Psoas muscle (tissue), 8 donors: ENCODE data around the gene ANTXR1. TPM values are rescaled to one million over a fixed set of nuclear protein-coding genes. Genes with fewer than 3 reads are reported as not detected.

Experiments used
- ATAC-seq, 4 donors: fragments of 200-7000 bp; cut with Tn5 transposase; one replicate each; pipeline ENCODE4 v1.9.1; 2020; ENCODE audit warnings: moderate library complexity in 3 of 4, mild to moderate bottlenecking in 2 of 4
- DNase-seq, 2 donors: peaks; one replicate each; pipeline ENCODE4 v3.0.0-alpha.2; 2020
- H3K27ac ChIP-seq: fragments of 200-600 bp; one replicate; pipeline ENCODE4 v1.8.0; 2022
- H3K27me3 ChIP-seq, 3 donors: fragments of 200-600 bp in 1 of 3; one replicate each; pipeline versions ENCODE4 v1.6.1 to v1.8.0; 2013 to 2022; ENCODE audit warnings: low read length in 2 of 3, mild to moderate bottlenecking in 2 of 3, moderate library complexity in 1 of 3; ENCODE audit not compliant: insufficient read depth in 3 of 3
- H3K36me3 ChIP-seq, 2 donors: fragments of 200-600 bp in 1 of 2; one replicate each; pipeline versions ENCODE4 v1.6.1 to v1.8.0; 2013 to 2022; ENCODE audit warnings: low read depth in 1 of 2, mild to moderate bottlenecking in 1 of 2, moderate library complexity in 1 of 2; ENCODE audit not compliant: insufficient read depth in 1 of 2
- H3K4me1 ChIP-seq: fragments of 200-600 bp; one replicate; pipeline ENCODE4 v1.8.0; 2022
- H3K4me3 ChIP-seq: fragments of 200-600 bp; one replicate; pipeline ENCODE4 v1.8.0; 2022; ENCODE audit warnings: mild to moderate bottlenecking
- H3K9me3 ChIP-seq: fragments of 200-600 bp; one replicate; pipeline ENCODE4 v1.8.0; 2022
- WGBS, 3 donors: extraction: QIAGEN DNeasy Blood & Tissue Kit; methylation state at CpG; one replicate each; pipeline versions ENCODE4 v1.1.6 to v1.1.7; 2013; 5-methylcytosine and 5-hydroxymethylcytosine counted together
- intact Hi-C, 2 donors: fragments of 100-400 bp; cut with DNase I; formaldehyde crosslinking; loops; one replicate each; pipeline versions ENCODE4 v1.11.0 to v1.14.2; 2022
- polyA plus RNA-seq, 3 donors: library from polyadenylated mRNA; stranded (reverse); fragments of 200-250 nt; gene quantifications; one replicate each; pipeline ENCODE4 v1.2.3, GENCODE V29; 2013
- total RNA-seq, 4 donors: library from RNA; stranded (reverse); fragmentation: NEBNext Ultra II Directional in 2 of 4; extraction: Animal tissue kit (Norgen Biotek cat#: 25700) in 2 of 4; gene quantifications; one replicate each; pipeline versions ENCODE4 v1.2.1 to v1.2.4, GENCODE V29; 2021 to 2023
- TF ChIP-seq, protein P1 (sequence below): fragments of 200-600 bp; IDR thresholded peaks from one replicate; pipeline ENCODE4 v1.8.0; 2022; ENCODE audit warnings: antibody characterized with exemption
- donor health status: healthy with polysubstance abuse.
- donor health status: DM: no; HTN: no; CAD: no; lungs with moderate emphysema.
- donor health status: Bipolar disorder and iron deficiency.
- donor health status: healthy.
- donor health status: DM: yes; HTN: yes; CAD: no.
- donor health status: DM: no; HTN: no; CAD: no.
- donor health status: DM: no; HTN: no; CAD: no.
- donor health status: DM: yes; HTN: yes; CAD: no.

Gene ANTXR1
- total and polyA plus RNA-seq, 7 donors, result 3.7 to 24.3 (median 10.9) TPM

DNA sequence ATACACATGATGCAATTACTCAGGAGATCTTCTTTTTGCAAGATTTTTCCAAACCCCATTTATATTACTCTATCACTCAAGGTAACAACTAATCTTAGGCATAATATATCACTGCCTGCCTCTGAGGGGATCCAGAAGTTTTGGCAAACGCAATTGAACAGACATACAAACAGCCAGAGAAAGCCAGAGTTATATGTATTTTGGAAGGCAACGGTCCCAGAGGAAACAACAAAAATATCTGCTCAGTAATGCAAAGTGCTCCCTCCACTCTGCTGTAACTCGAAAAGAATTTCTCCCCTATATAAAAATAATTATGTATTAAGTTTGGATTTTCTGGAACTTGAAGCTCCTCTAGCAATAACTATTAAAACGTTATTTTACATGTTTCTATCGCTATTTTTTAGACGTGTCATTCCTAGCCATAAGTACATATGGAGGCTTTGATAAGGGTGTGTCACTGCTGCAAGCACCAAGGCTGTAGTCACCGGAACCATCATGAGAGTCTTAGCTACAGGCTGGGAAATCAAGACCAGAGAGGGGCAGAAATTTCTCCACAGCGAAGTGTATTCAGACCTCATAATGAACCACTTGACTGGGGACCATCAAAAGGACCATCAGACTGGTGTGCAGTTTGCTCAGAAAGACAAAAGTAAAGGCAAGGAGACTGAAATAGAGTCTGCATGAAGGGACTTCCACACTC, 42.3 kb upstream of the ANTXR1 start:
- H3K9me3 ChIP-seq, result no peaks in the 10 kb centered on the region
- H3K27me3 ChIP-seq, result no peaks in the 10 kb centered on the region
- ATAC-seq (no peak), DNase-seq (no peak)
- H3K36me3 ChIP-seq, result no peaks in the 10 kb centered on the region
- H3K4me1 ChIP-seq, result no peaks in the 10 kb centered on the region
- intact Hi-C loops, result no loop called here
- H3K27ac ChIP-seq, result no peak overlapping the region
- TF ChIP-seq, protein P1, sequence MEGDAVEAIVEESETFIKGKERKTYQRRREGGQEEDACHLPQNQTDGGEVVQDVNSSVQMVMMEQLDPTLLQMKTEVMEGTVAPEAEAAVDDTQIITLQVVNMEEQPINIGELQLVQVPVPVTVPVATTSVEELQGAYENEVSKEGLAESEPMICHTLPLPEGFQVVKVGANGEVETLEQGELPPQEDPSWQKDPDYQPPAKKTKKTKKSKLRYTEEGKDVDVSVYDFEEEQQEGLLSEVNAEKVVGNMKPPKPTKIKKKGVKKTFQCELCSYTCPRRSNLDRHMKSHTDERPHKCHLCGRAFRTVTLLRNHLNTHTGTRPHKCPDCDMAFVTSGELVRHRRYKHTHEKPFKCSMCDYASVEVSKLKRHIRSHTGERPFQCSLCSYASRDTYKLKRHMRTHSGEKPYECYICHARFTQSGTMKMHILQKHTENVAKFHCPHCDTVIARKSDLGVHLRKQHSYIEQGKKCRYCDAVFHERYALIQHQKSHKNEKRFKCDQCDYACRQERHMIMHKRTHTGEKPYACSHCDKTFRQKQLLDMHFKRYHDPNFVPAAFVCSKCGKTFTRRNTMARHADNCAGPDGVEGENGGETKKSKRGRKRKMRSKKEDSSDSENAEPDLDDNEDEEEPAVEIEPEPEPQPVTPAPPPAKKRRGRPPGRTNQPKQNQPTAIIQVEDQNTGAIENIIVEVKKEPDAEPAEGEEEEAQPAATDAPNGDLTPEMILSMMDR, result no peak
- 76 to 81% (median 79%) methylated on average over 8 of the region's 8 CpGs for WGBS, 3 donors
- H3K4me3 ChIP-seq, result no peak overlapping the region

DNA sequence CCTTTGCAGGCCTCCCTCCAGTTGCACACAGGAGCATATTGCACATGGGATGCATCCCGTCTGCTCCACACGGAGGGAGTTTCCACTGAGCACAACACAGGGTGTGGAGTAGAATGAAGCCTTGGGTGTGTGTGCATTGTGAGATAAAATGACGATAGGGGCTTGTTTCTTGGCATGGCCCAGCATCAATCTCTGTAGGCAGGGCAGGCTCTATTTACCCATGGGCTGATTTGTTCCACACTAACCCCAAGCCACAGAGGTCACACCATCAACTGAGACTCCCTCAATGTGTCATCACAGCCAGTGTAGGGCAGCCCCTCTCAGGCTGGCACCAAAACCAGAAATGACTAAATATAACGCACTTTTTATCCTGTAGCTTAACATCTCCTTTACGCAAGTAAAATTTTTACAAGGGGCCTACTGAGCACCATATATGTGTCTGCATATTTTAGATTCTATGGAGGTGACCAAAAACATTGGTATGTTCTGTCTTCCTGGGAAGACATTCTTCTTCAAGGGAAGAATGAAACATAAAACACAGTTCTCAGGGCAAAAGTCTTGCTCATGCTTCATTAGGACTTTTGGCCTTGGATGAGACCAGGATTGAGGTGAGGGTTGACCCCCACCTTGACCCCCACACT, 41.3 kb upstream of the ANTXR1 start:
- Histone ChIP-seq H3K4me3 (no peak overlapping the region), H3K9me3 (no peaks in the 10 kb centered on the region), H3K27me3 (no peaks in the 10 kb centered on the region), H3K4me1 (no peaks in the 10 kb centered on the region), H3K27ac (no peak overlapping the region), H3K36me3 (no peaks in the 10 kb centered on the region)
- WGBS, 3 donors, result 69 to 77% (median 73%) methylated on average over 5 of the region's 5 CpGs
- DNase-seq (no peak), ATAC-seq (no peak)
- intact Hi-C loops, result no loop called here
- TF ChIP-seq, protein P1, result no peak

DNA sequence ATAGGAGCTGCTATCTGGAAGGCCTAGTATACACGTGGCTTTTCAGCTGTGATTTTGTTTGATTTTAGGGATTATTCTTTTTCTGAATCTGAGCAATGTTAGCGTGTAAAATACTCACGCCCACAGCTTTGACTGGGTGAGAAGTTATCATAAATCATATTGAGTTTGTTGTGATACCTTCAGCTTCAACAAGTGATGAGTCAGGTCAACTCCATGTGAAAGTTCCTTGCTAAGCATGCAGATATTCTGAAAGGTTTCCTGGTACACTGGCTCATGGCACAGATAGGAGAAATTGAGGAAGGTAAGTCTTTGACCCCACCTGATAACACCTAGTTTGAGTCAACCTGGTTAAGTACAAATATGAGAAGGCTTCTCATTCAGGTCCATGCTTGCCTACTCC, 38.7 kb upstream of the ANTXR1 start, which contains the start of gene GKN1:
TSS of gene GKN1 (plus strand) at position 386 of the 400 bp plus-strand sequence. CDS start 42 bp downstream, outside the sequence.
- H3K27me3 ChIP-seq, result no peaks in the 10 kb centered on the region
- H3K9me3 ChIP-seq, result no peaks in the 10 kb centered on the region
- TF ChIP-seq, protein P1, result no peak
- no peaks in the 10 kb centered on the region for H3K4me1 ChIP-seq
- ATAC-seq, result no peak
- 55 to 69% (median 57%) methylated on average over 3 of the region's 3 CpGs for WGBS, 3 donors
- intact Hi-C loops, result no loop called here
- no peak for DNase-seq
- H3K36me3 ChIP-seq, result no peaks in the 10 kb centered on the region
- no peak within 1 kb of the TSS for H3K27ac ChIP-seq
- no peak within 1 kb of the TSS for H3K4me3 ChIP-seq

DNA sequence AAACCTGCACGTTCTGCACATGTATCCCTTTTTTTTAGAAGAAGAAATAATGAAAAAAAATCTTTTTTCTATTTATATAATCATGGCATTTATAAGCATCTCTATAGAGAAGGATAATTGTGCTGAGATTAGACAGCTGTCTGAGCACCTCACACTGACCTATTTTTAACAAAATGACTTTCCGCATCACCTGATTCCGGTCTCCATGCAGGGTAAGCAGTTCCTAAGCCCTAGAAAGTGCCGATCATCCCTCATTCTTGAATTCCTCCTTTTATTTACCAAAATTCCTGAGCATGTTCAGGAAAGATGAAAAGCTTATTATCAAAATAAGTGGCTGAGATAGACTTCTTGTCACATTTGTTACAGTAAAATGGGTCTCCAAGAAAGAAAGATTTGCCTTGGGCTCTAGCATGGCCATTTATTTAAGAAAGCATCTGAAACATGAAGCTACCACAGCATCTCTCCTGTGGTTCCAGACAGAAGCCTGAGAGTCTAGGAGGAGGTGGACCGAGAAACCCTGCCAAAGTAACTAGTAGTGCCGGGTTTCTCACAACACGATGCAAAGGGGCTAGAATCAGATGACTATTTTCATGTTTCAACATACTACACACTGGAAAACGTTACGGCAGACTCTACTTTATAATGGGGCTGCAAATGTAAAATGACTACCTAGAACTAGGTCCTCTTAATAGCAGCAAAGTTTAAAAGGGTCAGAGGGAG, 37.9 kb upstream of the ANTXR1 start:
- ATAC-seq (no peak), DNase-seq (no peak)
- TF ChIP-seq, protein P1, result no peak
- no peaks in the 10 kb centered on the region for H3K27me3 ChIP-seq
- H3K4me1 ChIP-seq, result no peaks in the 10 kb centered on the region
- WGBS, 3 donors, result 49 to 63% (median 60%) methylated on average over 9 of the region's 9 CpGs
- H3K4me3 ChIP-seq, result no peak overlapping the region
- no peaks in the 10 kb centered on the region for H3K9me3 ChIP-seq
- H3K36me3 ChIP-seq, result no peaks in the 10 kb centered on the region
- intact Hi-C loops, result no loop called here
- no peak overlapping the region for H3K27ac ChIP-seq
